Nephron (organoid): ENCODE measurements around the gene GC.
"Not testable (repeated sequence)": the region's sequence is repeated elsewhere in the genome, so short reads cannot be mapped to it uniquely, and the experiment has no call there.

Experiments
- H3K27ac Mint-ChIP-seq, 3 experiments: 2 replicates each; pipeline ENCODE4 v1.8.0; 2020; ENCODE audit warnings: mixed read lengths in 3 of 3, mild to moderate bottlenecking in 2 of 3, moderate library complexity in 1 of 3
- H3K27me3 Mint-ChIP-seq: 2 replicates; pipeline ENCODE4 v1.8.0; 2021; ENCODE audit warnings: low read depth, mild to moderate bottlenecking, moderate library complexity, mixed read lengths
- H3K36me3 Mint-ChIP-seq: 2 replicates; pipeline ENCODE4 v1.8.0; 2020; ENCODE audit warnings: low read depth, mixed read lengths
- H3K4me1 Mint-ChIP-seq: 2 replicates; pipeline ENCODE4 v1.8.0; 2020; ENCODE audit warnings: mixed read lengths
- H3K4me3 Mint-ChIP-seq, 3 experiments: 2 replicates each; pipeline ENCODE4 v1.8.0; 2020; ENCODE audit warnings: mild to moderate bottlenecking in 3 of 3, mixed read lengths in 3 of 3, moderate library complexity in 2 of 3
- H3K9me3 Mint-ChIP-seq: 2 replicates; pipeline ENCODE4 v1.8.0; 2020; ENCODE audit warnings: mixed read lengths
- CTCF ChIP-seq, 3 experiments: fragments of 200-600 bp; sonication (generic); IDR thresholded peaks; one replicate each; pipeline ENCODE4 v1.5.0; 2021; ENCODE audit warnings: antibody characterized with exemption in 3 of 3; ENCODE audit not compliant: unreplicated experiment in 3 of 3

The GC gene

GRCh38 chr4:71816676-71817303 is 32.9 kb upstream of the GC start:
- no peaks in the 10 kb centered on the region for H3K4me1 Mint-ChIP-seq
- no peaks in the 10 kb centered on the region for H3K27me3 Mint-ChIP-seq
- no peak for TF ChIP-seq CTCF (IDR thresholded peaks at IDR 0.05; ENCODE audit: unreplicated experiment in 3 of 3)
- no peak overlapping the region for H3K27ac Mint-ChIP-seq
- no peaks in the 10 kb centered on the region for H3K9me3 Mint-ChIP-seq
- no peaks in the 10 kb centered on the region for H3K36me3 Mint-ChIP-seq
- H3K4me3 Mint-ChIP-seq = no peak overlapping the region

GRCh38 chr4:71814433-71814832 is 30.6 kb upstream of the GC start:
- Mint-ChIP-seq H3K9me3 (no peaks in the 10 kb centered on the region), H3K36me3 (no peaks in the 10 kb centered on the region), H3K27ac (no peak overlapping the region)

GRCh38 chr4:71809805-71810204 is 25.9 kb upstream of the GC start:
- H3K9me3 Mint-ChIP-seq, H3K36me3 Mint-ChIP-seq, H3K27ac Mint-ChIP-seq, H3K4me1 Mint-ChIP-seq, H3K4me3 Mint-ChIP-seq, H3K27me3 Mint-ChIP-seq: not testable (repeated sequence)

More at GRCh38 chr4:71814433-71814832, 30.6 kb upstream of the GC start:
- no peaks in the 10 kb centered on the region for H3K27me3 Mint-ChIP-seq
- no peak for TF ChIP-seq CTCF (IDR thresholded peaks at IDR 0.05; ENCODE audit: unreplicated experiment in 3 of 3)
- H3K4me3 Mint-ChIP-seq = no peak overlapping the region
- no peaks in the 10 kb centered on the region for H3K4me1 Mint-ChIP-seq

GRCh38 chr4:71807469-71807868 is 23.6 kb upstream of the GC start:
- Mint-ChIP-seq H3K36me3 (no peaks in the 10 kb centered on the region), H3K4me1 (no peaks in the 10 kb centered on the region), H3K27ac (no peak overlapping the region), H3K9me3 (no peaks in the 10 kb centered on the region), H3K4me3 (no peak overlapping the region), H3K27me3 (no peaks in the 10 kb centered on the region)
- TF ChIP-seq CTCF (IDR thresholded peaks at IDR 0.05; ENCODE audit: unreplicated experiment in 3 of 3) = no peak

GRCh38 chr4:71805230-71805629 is 21.4 kb upstream of the GC start:
- H3K27me3 Mint-ChIP-seq, H3K36me3 Mint-ChIP-seq, H3K27ac Mint-ChIP-seq, H3K4me1 Mint-ChIP-seq, H3K9me3 Mint-ChIP-seq, H3K4me3 Mint-ChIP-seq: not testable (repeated sequence)

GRCh38 chr4:71804017-71804697 is 20.3 kb upstream of the GC start:
- not testable (repeated sequence) for H3K4me1 Mint-ChIP-seq, H3K27ac Mint-ChIP-seq, H3K27me3 Mint-ChIP-seq, H3K4me3 Mint-ChIP-seq, H3K9me3 Mint-ChIP-seq, H3K36me3 Mint-ChIP-seq

GRCh38 chr4:71785959-71786358 is 2.1 kb upstream of the GC start:
- Mint-ChIP-seq H3K36me3 (no peaks in the 10 kb centered on the region), H3K4me3 (no peak overlapping the region), H3K27ac (no peak overlapping the region), H3K4me1 (no peaks in the 10 kb centered on the region), H3K9me3 (no peaks in the 10 kb centered on the region), H3K27me3 (no peaks in the 10 kb centered on the region)
- TF ChIP-seq CTCF (IDR thresholded peaks at IDR 0.05; ENCODE audit: unreplicated experiment in 3 of 3) = no peak
